GM21447 (cell line): ENCODE data around the gene OSBPL1A.

Experiments
- ATAC-seq: cut with Tn5 transposase; IDR thresholded peaks from one replicate; pipeline ENCODE4 v1.9.1; 2021; ENCODE audit not compliant: unreplicated experiment

Gene OSBPL1A

GRCh38 chr18:24270358-24270936 lies 127.2 kb downstream of the OSBPL1A start:
- no peak for ATAC-seq

- ATAC-seq, result no peak
Observed at GRCh38 chr18:24268784-24269550, 128.7 kb downstream of the OSBPL1A start.

- no peak for ATAC-seq
Observed at GRCh38 chr18:24267878-24268277, 129.7 kb downstream of the OSBPL1A start.

GRCh38 chr18:24266131-24266530 lies 131.5 kb downstream of the OSBPL1A start:
- ATAC-seq, result no peak

GRCh38 chr18:24265502-24266064 lies 132.0 kb downstream of the OSBPL1A start:
- ATAC-seq, result no peak

GRCh38 chr18:24263050-24263449 lies 134.6 kb downstream of the OSBPL1A start:
- no peak for ATAC-seq

- no peak for ATAC-seq
Observed at GRCh38 chr18:24262087-24262486, 135.5 kb downstream of the OSBPL1A start.

- no peak for ATAC-seq
Observed at GRCh38 chr18:24259869-24260641, 137.6 kb downstream of the OSBPL1A start.

GRCh38 chr18:24254071-24254470 lies 143.6 kb downstream of the OSBPL1A start:
- ATAC-seq, result no peak

- ATAC-seq, result no peak
Observed at GRCh38 chr18:24249716-24250115, 147.9 kb downstream of the OSBPL1A start.

- no peak for ATAC-seq
Observed at GRCh38 chr18:24248359-24248758, 149.3 kb downstream of the OSBPL1A start.

GRCh38 chr18:24246143-24246542 lies 151.5 kb downstream of the OSBPL1A start:
- peak; percentile 91 for ATAC-seq

- ATAC-seq, result no peak
Observed at GRCh38 chr18:24244698-24245097, 152.9 kb downstream of the OSBPL1A start.

- ATAC-seq, result no peak
Observed at GRCh38 chr18:24243677-24244076, 153.9 kb downstream of the OSBPL1A start.

GRCh38 chr18:24239341-24239740 lies 158.3 kb downstream of the OSBPL1A start:
- ATAC-seq, result no peak

- ATAC-seq, result no peak
Observed at GRCh38 chr18:24238387-24238786, 159.2 kb downstream of the OSBPL1A start.

GRCh38 chr18:24234850-24235418 lies 162.7 kb downstream of the OSBPL1A start:
- no peak for ATAC-seq

GRCh38 chr18:24234330-24234729 lies 163.3 kb downstream of the OSBPL1A start:
- no peak for ATAC-seq

GRCh38 chr18:24232800-24233199 lies 164.8 kb downstream of the OSBPL1A start:
- no peak for ATAC-seq

- ATAC-seq, result no peak
Observed at GRCh38 chr18:24231773-24232735, 165.6 kb downstream of the OSBPL1A start.
